GM18858 (cell line): ENCODE results near the gene ATAD2B.
"Not testable (repeated sequence)": the region's sequence is repeated elsewhere in the genome, so short reads cannot be mapped to it uniquely, and the experiment has no call there.

Experiments used
- ATAC-seq: cut with Tn5 transposase; IDR thresholded peaks from one replicate; pipeline ENCODE4 v1.9.1; 2021; ENCODE audit not compliant: unreplicated experiment

The ATAD2B gene

DNA sequence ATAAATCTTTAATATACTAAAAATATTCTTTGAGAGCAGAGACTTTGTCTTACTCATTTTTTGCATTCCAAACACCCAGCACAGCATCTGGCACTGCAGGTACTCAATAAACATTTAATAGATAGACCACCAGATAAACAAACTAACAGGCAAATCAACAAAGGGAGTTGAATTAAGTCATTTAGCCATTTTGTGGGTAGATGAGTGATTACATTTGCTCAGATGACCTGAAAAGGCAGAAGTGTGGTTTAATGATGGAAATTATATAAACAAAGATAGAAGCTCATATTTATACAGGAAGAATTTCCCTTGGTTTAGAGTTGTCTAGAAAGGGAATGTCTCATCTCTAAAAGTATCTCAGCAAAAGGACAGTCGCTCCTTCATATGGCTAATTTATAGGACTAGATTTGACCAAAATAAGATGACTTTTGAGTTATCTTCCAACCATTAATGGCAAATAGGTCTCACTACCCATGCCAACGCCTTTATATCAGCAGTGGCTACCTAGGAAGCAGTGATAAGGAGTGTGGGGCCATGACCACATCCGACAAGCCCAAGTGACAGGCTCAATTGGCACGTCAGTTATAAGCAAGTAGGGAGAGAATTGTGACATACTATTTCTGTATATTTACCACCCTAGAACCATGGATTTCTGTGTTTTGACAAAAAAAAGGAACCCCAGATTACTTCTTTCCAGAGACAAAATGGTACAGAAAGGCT is 173.5 kb downstream of the ATAD2B start:
- no peak for ATAC-seq

DNA sequence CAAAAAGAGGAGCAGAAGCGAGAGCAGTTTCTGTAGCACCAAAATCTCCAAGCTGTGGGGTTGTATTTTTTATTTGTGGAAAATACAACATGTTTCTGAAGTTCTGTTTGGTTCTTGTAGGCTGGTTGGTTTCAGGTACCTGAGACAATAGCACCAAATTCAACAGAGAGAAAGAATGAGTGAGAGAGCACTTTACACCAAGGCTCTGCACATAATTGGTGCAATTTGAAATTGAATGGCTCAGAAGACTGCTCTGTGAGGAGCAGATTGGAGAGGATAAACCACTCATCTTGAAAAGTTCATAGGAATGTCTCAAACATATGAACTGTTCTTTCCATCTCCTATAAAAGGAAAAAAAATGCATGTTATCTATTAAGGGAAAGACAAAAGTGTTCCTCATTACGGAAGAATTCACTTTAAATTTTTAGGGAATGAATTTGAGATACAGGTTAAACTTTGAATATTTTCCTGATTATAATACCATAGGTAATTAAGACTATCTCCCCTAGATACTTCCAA is 175.1 kb downstream of the ATAD2B start:
- ATAC-seq, result no peak

DNA sequence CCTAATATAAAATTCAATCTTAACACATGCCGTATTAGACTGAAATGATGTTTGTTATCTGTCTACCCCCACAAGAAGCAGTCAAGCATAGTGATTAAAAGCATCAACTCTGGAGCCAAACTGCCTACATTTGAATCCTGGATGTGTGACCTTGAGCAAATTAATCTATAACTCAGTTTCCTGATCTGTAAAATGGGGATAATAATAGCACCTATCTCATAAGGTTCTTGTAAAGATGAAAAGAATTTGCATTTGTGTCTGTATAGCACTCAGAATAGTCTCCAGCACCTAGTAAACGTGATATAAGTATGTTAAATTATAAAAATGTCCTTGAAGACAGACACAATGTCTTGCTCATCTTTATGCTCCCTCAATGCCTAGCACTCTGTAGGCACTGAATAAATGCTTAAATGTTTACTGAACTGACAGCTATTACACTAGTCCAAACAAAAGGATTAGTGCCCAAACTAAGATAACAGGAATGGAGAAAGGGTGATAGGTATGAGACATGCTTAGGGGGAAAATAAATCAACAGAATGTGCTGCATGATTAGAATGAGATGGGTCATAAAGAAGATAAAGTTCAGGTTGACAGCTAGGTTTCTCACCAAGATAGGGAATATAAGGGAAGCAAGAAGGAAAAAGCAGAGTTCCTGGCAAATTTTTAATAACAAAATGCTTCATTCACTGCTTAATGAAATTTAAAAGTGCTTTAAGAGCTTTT is 180.6 kb downstream of the ATAD2B start:
- ATAC-seq, result no peak

DNA sequence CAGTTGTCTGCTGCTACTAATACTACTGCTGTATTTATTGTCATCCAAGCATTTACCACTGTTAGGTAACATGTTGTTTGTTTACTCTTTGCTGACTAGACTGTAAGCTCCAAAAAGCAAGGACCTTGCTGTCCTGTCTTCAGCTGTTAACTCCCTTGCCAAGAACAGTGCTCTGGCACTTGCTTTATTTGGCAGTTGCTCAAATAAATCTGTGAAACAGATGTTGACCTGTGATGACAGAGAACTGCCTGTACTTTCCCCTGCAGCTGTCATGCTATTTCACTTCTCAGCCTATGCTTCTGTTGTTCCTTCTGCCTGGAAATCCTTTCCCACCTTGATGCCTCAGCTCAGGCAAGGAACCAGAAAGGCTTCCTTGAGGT is 181.2 kb downstream of the ATAD2B start:
- no peak for ATAC-seq

DNA sequence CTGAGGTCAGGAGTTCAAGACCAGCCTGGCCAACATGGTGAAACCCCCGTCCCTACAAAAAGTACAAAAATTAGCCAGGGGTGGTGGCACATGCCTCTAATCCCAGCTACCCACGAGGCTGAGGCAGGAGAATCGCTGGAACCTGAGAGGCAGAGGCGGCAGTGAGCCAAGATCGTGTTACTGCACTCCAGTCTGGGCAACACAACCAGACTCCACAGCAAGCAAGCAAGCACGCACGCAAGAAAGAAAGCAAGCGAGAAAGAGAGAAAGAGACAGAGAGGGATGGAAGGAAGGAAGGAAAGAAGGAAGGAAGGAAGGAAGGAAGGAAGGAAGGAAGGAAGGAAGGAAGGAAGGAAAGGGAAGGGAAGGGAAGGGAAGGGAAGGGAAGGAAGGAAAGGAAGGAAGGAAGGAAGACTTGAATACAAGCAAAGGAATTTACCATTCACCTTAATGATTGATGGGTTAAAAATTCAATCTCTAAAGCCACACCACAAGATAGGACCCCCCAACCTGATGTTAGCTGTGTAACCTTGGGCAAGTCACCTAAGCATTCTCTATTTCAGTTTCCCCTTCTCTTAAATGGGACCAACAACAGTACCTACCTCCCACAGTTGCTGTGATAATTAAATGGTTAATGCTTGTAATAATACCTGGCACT is 181.7 kb downstream of the ATAD2B start:
- no peak for ATAC-seq

DNA sequence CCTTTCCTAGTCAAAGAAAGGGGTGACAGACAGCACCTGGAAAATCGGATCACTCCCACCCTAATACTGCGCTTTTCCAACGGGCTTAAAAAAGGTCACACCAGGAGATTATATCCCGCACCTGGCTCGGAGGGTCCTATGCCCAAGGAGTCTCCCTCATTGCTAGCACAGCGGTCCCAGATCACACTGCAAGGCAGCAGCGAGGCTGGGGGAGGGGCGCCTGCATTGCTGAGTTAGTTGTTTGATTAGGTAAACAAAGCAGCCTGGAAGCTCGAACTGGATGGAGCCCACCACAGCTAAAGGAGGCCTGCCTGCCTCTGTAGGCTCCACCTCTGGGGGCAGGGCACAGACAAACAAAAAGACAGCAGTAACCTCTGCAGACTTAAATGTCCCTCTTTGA is 190.1 kb downstream of the ATAD2B start:
- ATAC-seq, result not testable (repeated sequence)

DNA sequence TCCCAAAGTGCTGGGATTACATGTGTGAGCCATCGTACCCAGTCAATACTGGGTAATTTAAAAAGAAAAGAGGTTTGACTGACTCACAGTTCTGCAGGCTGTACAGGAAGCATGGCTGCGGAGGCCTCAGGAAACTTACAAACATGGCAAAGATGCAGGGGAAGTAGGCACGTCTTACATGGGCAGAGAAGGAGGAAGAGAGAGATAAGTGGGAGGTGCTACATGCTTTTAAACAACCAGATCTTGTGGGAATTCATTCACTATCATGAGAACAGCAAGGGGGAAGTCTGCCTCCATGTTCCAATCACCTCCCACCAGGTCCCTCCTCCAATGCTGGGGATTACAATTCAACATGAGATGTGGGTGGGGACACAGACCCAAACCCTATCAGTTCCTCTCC is 192.5 kb downstream of the ATAD2B start:
- ATAC-seq, result no peak

DNA sequence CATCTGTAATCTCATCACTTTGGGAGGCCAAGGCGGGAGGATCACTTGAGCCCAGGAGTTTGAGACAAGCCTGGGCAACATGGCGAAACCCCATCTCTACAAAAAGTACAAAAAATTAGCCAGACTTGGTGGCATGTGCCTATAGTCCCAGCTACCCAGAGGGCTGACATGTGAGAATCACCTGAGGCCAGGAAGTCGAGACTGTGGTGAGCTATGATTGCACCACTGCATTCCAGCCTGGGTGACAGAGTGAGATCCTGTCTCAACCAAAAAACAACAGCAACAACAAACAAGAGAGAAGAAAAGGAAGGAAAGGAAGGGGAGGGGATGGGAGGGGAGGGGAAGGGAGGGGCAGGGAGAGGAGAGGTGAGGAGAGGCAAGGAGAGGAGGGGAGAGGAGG is 203.9 kb downstream of the ATAD2B start:
- not testable (repeated sequence) for ATAC-seq

DNA sequence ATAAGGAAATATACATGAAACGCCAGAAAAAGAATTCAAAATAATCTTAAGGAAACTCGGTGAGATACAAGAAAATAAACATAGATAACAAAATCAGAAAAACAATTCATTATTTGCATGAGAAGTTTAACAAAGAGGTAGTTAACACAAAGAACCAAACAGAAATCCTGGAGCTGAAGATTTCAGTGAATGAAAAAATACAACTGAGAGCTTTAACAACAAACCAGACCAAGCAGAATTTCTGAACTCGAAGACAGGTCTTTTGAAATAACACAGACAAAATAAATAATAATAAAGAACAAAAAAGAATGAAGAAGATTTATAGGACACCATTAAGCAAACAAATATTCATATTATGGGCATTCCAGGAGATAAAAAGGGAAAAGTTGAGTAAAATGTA is 204.7 kb downstream of the ATAD2B start:
- ATAC-seq, result no peak

DNA sequence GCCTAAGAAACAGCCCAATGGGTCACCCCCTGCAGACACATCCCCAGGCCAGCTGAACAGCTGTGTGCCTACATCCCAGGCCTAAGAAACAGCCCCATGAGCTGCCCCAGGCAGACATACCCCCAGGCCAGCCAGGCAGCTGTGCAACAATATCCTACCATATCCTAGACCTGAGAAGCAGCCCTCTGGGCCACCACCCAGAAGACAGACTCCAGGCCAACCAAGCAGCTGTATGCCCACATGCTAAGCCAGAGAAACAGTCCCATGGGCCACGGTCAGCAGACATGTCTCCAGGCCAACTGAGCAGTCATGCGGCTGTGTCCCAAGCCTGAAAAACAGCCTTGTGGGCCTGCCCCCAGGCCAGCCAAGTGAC is 205.5 kb downstream of the ATAD2B start:
- no peak for ATAC-seq

DNA sequence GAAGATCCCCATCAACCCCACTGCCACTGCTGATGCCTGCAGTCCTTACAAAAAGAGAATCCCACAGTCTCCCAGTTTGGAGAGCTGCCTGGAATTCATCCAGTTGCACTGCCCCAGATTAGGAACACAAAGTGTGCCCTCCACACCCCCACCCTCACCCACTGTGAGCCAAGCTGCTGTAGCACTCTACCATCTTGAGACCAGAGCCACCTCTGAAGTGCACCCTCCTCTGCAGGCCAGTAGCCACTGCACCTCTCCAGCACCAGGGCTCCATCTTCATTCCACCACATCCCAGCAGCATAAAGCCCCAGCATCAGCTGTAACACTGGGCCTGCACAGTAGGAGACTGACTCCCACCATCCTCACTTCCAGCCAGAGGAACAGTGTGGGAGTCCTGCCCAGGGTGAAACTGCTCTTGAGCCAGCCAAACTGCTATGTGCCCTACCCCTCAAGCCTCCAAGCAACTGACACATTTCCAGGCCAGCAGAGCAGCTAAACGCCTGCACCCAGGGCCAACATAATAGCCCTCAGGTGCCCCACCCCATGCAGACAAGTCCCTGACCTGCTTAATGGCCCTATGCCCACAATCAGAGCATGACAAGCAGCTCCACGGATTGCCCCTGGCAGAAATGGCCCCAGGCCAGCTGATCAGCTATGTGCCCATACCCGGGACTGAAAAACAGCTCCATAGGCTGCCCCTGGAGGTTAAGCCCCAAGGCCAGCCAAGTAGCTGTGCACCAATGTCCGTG is 206.0 kb downstream of the ATAD2B start:
- ATAC-seq, result no peak

DNA sequence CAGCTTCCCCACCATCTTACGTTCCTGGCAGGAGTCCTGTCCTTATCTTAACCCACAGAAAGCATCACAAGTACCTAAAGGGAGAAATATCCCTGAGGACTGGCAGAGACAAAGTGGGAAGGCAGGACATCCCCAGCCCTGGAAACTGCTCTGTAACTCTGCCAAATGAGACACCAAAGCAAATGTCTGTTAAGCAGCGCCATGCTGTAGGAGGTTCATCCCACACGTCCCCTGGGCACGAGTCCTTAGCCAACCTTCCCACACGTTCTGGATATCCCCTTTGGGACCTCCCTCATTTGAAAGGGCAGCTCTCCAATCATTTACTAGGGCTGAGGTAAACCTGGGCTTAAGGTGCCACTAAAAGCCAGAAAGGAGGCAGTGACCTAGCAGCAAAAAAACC is 207.2 kb downstream of the ATAD2B start:
- ATAC-seq, result no peak

DNA sequence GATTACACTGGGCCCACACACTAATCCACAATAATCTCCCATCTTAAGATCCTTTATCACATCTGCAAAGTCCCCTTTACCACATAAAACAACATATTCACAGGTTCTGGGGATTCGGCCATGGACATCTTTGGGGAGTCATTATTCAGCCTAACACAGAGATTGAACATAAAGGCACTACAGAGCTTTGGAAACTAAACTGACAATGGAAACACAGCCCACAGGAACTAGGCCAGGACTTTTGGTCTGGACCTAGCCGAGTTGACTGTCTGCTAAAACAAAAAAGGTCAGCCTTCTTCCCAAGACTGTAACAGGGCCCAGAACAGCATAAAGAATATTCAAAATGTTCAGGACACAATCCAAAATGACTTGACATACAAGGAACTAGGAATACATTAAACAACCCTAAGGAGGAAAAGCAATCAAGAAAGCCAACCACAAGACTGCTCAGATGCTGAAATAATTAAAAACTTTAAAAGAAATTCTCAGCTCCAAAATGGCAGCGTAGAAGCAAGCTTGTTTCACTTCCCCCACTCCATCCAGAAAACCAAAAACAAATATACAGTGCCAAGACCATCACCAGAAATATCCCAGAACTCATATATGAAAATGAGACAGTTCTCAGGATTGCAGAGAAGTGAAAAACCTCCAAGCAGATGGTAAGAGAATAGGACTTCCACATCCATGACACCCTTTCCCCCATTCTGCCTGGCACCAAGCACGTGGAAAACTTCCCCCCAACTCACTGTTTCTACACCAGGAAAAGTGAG is 207.8 kb downstream of the ATAD2B start:
- ATAC-seq, result no peak

DNA sequence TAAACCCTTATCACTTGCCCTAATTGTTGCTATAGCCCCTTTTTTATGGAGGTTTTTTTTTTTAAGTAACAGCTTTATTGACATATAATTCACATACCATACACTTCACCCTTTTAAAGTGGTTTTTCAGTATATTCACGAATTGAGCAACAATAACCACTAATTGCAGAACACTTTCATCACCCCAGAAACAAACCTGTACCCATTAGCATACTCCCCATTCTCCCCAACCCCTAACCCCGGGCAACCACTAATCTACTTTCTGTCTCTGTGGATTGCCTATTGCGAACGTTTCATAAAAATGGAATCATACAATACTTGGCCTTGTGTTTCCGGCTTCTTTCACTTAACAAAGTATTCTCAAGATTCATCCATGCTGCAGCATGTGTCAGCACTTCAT is 213.6 kb downstream of the ATAD2B start:
- no peak for ATAC-seq

DNA sequence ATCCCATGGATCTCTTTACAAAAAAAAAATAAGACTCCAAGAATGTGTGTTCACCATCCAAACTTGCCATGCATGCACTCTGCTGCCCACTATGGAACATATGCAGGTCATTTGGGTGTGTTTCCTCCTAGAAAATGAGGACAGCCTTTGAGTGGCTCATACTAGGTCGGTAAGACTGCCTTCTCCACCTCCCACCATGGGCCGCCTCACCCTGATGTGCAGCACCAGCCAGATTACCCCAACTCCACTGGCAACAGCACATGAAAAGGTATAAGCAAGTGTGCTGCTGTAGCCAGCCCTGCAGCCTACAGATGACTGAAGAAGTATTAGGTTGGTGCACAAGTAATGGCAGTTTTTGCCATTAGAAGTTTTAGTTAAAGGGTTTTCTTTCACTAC is 214.2 kb downstream of the ATAD2B start:
- ATAC-seq, result no peak

DNA sequence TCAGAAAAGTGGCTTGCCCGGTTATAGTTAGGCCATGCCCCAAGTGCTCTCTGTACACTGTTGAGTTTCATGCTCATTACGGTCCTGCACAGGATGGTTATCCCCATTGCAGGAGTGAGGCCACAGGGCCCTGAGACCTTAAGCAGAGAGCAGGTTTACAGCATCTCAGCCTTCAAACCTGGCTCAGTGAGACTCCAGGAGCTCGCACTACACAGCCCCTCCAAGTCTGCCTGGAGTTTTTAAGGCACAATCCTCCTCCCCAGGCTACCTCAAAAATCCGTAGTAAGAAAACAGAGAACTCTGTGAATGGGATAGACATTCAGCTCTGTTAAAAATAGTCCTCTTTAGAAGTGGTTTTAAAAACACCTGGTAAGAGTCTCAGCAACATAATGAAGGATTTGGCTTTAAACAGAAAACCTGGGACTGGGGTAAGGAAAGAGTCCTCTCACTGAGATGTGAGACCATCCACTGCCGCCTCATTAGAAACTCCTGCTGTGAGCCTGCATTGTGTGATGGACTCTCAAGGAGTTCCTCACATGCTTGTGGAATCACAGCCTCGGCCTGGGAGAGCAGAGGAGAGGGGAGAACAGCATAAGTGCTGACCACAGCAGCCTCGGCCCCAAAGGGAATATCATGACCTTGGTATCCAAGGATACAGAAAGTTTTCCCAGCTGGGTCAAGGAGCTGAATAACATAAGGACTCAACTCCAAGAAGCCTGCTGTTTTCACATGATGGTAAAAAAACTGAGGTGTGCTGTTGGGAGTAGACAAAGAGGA is 214.8 kb downstream of the ATAD2B start:
- no peak for ATAC-seq

DNA sequence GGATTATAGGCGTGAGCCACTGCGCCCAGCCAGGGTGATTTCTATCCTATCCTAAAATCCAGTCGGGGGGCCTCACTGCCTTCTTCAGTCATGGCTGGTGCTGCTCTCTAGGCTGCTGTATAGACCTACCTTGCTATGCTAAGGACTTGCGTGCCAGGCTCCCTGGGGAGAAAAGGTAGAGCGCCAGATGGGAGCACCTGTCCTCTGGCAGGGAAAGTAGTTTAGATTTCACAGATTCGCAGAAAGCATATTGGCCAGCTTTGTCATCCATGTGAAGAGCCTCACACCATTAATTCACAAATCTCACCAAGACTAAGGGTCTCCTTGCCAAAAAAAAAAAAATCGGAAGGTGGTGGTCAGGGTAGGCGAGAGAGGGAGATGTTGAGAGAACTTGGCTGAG is 217.6 kb downstream of the ATAD2B start:
- ATAC-seq, result no peak

DNA sequence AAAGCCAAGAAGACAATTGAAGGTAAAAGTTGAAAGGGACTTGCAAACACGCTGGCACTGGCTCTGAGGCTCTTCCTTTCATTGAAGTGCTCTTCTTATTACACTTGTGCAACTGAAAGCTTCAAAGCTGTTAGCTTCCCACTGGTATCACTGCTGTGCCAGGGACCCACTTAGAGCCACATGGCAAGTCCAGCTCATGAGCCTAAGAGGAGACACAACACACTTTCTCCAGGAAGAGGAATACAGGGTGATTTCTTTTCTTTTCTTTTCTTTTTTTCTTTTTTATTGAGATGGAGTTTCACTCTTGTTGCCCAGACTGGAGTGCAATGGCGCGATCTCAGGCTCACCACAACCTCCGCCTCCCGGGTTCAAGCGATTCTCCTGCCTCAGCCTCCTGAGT is 218.2 kb downstream of the ATAD2B start:
- no peak for ATAC-seq

DNA sequence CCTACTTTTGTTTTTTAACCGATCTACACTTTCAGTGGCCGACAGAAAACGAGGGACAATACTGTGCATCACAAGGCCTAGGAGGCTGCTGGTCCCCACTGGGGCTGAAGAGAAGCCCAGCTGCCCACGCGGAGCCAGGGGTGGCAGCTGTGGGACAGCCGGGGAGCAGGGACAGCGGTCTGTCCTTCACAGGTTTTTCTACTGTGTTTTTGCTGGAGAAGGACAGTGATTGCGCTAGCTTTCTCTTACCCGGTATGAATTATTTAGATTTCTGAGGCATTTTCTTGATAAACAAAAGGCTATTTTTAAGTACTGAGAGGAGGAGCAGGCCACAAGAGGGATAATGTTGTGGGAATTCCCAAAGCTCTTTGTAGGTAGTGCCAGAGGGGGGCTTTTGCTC is 219.8 kb downstream of the ATAD2B start:
- no peak for ATAC-seq

DNA sequence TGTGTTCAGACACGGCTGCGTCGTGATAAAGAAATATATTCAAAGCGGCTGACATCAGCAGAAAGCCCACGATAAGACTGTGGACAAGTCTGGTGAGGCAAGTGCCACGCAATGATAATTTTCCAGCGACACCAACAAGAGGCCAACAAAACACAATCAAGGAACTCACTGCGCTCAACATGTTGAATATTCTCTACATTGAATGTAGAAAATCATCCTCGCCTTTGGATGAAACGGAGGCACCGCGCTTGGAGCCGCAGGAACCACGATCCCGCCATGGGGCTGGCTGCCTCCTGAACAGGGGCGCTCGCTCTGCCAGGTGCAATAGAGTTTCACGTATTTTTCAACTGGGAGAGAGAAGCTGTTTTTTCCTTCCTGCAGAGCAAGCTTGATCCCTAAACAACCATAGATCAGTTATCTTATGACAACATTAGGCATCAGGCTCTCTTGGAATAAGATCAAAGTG is 220.3 kb downstream of the ATAD2B start:
- no peak for ATAC-seq
